Stimulated activated memory B cell treated with anti-CD40 and anti-IgM and Interleukin-4, amounts not matched to agents 10 μg/mL and 1 μg/mL and 100 μg/mL, for 72 hours (primary cell): Measurements from ENCODE around the gene CORO2B.

ENCODE experiments used
- ATAC-seq: fragments of 150-1000 bp; cut with Tn5 transposase; 2 replicates; pipeline ENCODE4 v1.10.0; 2021
- H3K27ac Mint-ChIP-seq: one replicate; pipeline ENCODE4 v1.8.0; 2022; ENCODE audit warnings: mild to moderate bottlenecking, mixed read lengths
- H3K27me3 Mint-ChIP-seq: one replicate; pipeline ENCODE4 v1.8.0; 2022; ENCODE audit warnings: mixed read lengths
- H3K36me3 Mint-ChIP-seq: one replicate; pipeline ENCODE4 v1.8.0; 2022; ENCODE audit warnings: mixed read lengths
- H3K4me1 Mint-ChIP-seq: one replicate; pipeline ENCODE4 v1.8.0; 2022; ENCODE audit warnings: mixed read lengths
- H3K4me3 Mint-ChIP-seq: one replicate; pipeline ENCODE4 v1.8.0; 2022; ENCODE audit warnings: mild to moderate bottlenecking, moderate library complexity, mixed read lengths
- H3K9me3 Mint-ChIP-seq: one replicate; pipeline ENCODE4 v1.8.0; 2022; ENCODE audit warnings: mixed read lengths

Gene CORO2B

GRCh38 chr15:68578980-68579935 lies at the start of gene CORO2B:
Gene CORO2B, plus strand, starts transcription at chr15:68578993. Its CDS starts 270 bp downstream, at chr15:68579263.
- H3K36me3 Mint-ChIP-seq, result no peaks in the 10 kb centered on the region
- H3K27me3 Mint-ChIP-seq, result peaks cover 58% of the 10 kb centered on the region
- H3K27ac Mint-ChIP-seq, result no peak within 1 kb of the TSS
- no peaks in the 10 kb centered on the region for H3K9me3 Mint-ChIP-seq
- peaks cover 32% of the 10 kb centered on the region for H3K4me1 Mint-ChIP-seq
- ATAC-seq, result peak; percentile 4
- peak within 1 kb of the TSS; percentile 74 for H3K4me3 Mint-ChIP-seq

- no peak overlapping the region for H3K27ac Mint-ChIP-seq
- H3K4me1 Mint-ChIP-seq, result peaks cover 25% of the 10 kb centered on the region
- H3K9me3 Mint-ChIP-seq, result peaks cover 25% of the 10 kb centered on the region
- H3K36me3 Mint-ChIP-seq, result peaks cover 21% of the 10 kb centered on the region
- ATAC-seq, result no peak
- H3K4me3 Mint-ChIP-seq, result no peak overlapping the region
- H3K27me3 Mint-ChIP-seq, result peaks cover 46% of the 10 kb centered on the region
Measured at GRCh38 chr15:68531387-68532179, 47.2 kb upstream of the CORO2B start.

- Mint-ChIP-seq H3K27ac (no peak overlapping the region), H3K27me3 (peaks cover 33% of the 10 kb centered on the region), H3K9me3 (peaks cover 16% of the 10 kb centered on the region), H3K4me1 (no peaks in the 10 kb centered on the region), H3K36me3 (peaks cover 12% of the 10 kb centered on the region), H3K4me3 (no peak overlapping the region)
- no peak for ATAC-seq
Measured at GRCh38 chr15:68536331-68537095, 42.3 kb upstream of the CORO2B start.

- H3K4me1 Mint-ChIP-seq, result no peaks in the 10 kb centered on the region
- ATAC-seq, result no peak
- no peak overlapping the region for H3K4me3 Mint-ChIP-seq
- peaks cover 9% of the 10 kb centered on the region for H3K36me3 Mint-ChIP-seq
- peaks cover 33% of the 10 kb centered on the region for H3K27me3 Mint-ChIP-seq
- H3K9me3 Mint-ChIP-seq, result peaks cover 13% of the 10 kb centered on the region
- H3K27ac Mint-ChIP-seq, result no peak overlapping the region
Measured at GRCh38 chr15:68537097-68537496, 41.7 kb upstream of the CORO2B start.

GRCh38 chr15:68537506-68537905 lies 41.3 kb upstream of the CORO2B start:
- Mint-ChIP-seq H3K4me1 (no peaks in the 10 kb centered on the region), H3K36me3 (peaks cover 5% of the 10 kb centered on the region), H3K27ac (no peak overlapping the region), H3K27me3 (peaks cover 33% of the 10 kb centered on the region), H3K9me3 (peaks cover 9% of the 10 kb centered on the region), H3K4me3 (no peak overlapping the region)
- no peak for ATAC-seq

GRCh38 chr15:68538311-68538710 lies 40.5 kb upstream of the CORO2B start:
- H3K27ac Mint-ChIP-seq, result no peak overlapping the region
- H3K36me3 Mint-ChIP-seq, result no peaks in the 10 kb centered on the region
- H3K27me3 Mint-ChIP-seq, result peaks cover 32% of the 10 kb centered on the region
- no peak for ATAC-seq
- no peak overlapping the region for H3K4me3 Mint-ChIP-seq
- H3K9me3 Mint-ChIP-seq, result peaks cover 4% of the 10 kb centered on the region
- H3K4me1 Mint-ChIP-seq, result no peaks in the 10 kb centered on the region

GRCh38 chr15:68541743-68542142 lies 37.0 kb upstream of the CORO2B start:
- ATAC-seq, result no peak
- no peak overlapping the region for H3K4me3 Mint-ChIP-seq
- peaks cover 43% of the 10 kb centered on the region for H3K27me3 Mint-ChIP-seq
- H3K27ac Mint-ChIP-seq, result no peak overlapping the region
- no peaks in the 10 kb centered on the region for H3K9me3 Mint-ChIP-seq
- H3K4me1 Mint-ChIP-seq, result no peaks in the 10 kb centered on the region
- H3K36me3 Mint-ChIP-seq, result no peaks in the 10 kb centered on the region

- H3K9me3 Mint-ChIP-seq, result no peaks in the 10 kb centered on the region
- H3K4me1 Mint-ChIP-seq, result no peaks in the 10 kb centered on the region
- no peak overlapping the region for H3K27ac Mint-ChIP-seq
- H3K4me3 Mint-ChIP-seq, result no peak overlapping the region
- peaks cover 43% of the 10 kb centered on the region for H3K27me3 Mint-ChIP-seq
- H3K36me3 Mint-ChIP-seq, result no peaks in the 10 kb centered on the region
- ATAC-seq, result no peak
Measured at GRCh38 chr15:68542348-68542747, 36.4 kb upstream of the CORO2B start.

- no peaks in the 10 kb centered on the region for H3K4me1 Mint-ChIP-seq
- no peak for ATAC-seq
- H3K27me3 Mint-ChIP-seq, result peaks cover 43% of the 10 kb centered on the region
- no peak overlapping the region for H3K27ac Mint-ChIP-seq
- no peaks in the 10 kb centered on the region for H3K9me3 Mint-ChIP-seq
- H3K4me3 Mint-ChIP-seq, result no peak overlapping the region
- H3K36me3 Mint-ChIP-seq, result no peaks in the 10 kb centered on the region
Measured at GRCh38 chr15:68542771-68543164, 36.0 kb upstream of the CORO2B start.

- Mint-ChIP-seq H3K27me3 (peaks cover 46% of the 10 kb centered on the region), H3K36me3 (no peaks in the 10 kb centered on the region), H3K4me1 (no peaks in the 10 kb centered on the region), H3K27ac (no peak overlapping the region), H3K9me3 (no peaks in the 10 kb centered on the region), H3K4me3 (no peak overlapping the region)
- ATAC-seq, result no peak
Measured at GRCh38 chr15:68543165-68544008, 35.4 kb upstream of the CORO2B start.

GRCh38 chr15:68546318-68546717 lies 32.5 kb upstream of the CORO2B start:
- Mint-ChIP-seq H3K36me3 (no peaks in the 10 kb centered on the region), H3K9me3 (no peaks in the 10 kb centered on the region), H3K4me3 (no peak overlapping the region), H3K27ac (no peak overlapping the region), H3K4me1 (no peaks in the 10 kb centered on the region), H3K27me3 (peaks cover 62% of the 10 kb centered on the region)
- ATAC-seq, result no peak

- ATAC-seq, result no peak
- Mint-ChIP-seq H3K27ac (no peak overlapping the region), H3K36me3 (no peaks in the 10 kb centered on the region), H3K4me1 (no peaks in the 10 kb centered on the region), H3K9me3 (no peaks in the 10 kb centered on the region), H3K27me3 (peaks cover 57% of the 10 kb centered on the region), H3K4me3 (no peak overlapping the region)
Measured at GRCh38 chr15:68548364-68548763, 30.4 kb upstream of the CORO2B start.

- Mint-ChIP-seq H3K27me3 (peaks cover 57% of the 10 kb centered on the region), H3K9me3 (no peaks in the 10 kb centered on the region), H3K4me3 (no peak overlapping the region), H3K36me3 (no peaks in the 10 kb centered on the region), H3K4me1 (no peaks in the 10 kb centered on the region), H3K27ac (no peak overlapping the region)
- no peak for ATAC-seq
Measured at GRCh38 chr15:68550004-68550403, 28.8 kb upstream of the CORO2B start.

GRCh38 chr15:68550498-68551295 lies 28.1 kb upstream of the CORO2B start:
- Mint-ChIP-seq H3K4me1 (no peaks in the 10 kb centered on the region), H3K27me3 (peaks cover 60% of the 10 kb centered on the region), H3K4me3 (no peak overlapping the region), H3K9me3 (no peaks in the 10 kb centered on the region), H3K36me3 (no peaks in the 10 kb centered on the region), H3K27ac (no peak overlapping the region)
- ATAC-seq, result no peak
